NCI-H774 (cell line): ENCODE data around the gene RING1.

Source experiments
- DNase-seq: peaks from one replicate; lab custom pipeline; 2025; lab: John Stamatoyannopoulos, UW

Gene RING1

GRCh38 chr6:33171880-33172687 is 36.2 kb upstream of the RING1 start:
- no peak for DNase-seq

- DNase-seq = no peak
These were observed 35.4 kb upstream of the RING1 start for GRCh38 chr6:33172688-33173534.

GRCh38 chr6:33173535-33174180 is 34.6 kb upstream of the RING1 start:
- no peak for DNase-seq

- DNase-seq = no peak
These were observed 33.5 kb upstream of the RING1 start for GRCh38 chr6:33174784-33175183.

DNA sequence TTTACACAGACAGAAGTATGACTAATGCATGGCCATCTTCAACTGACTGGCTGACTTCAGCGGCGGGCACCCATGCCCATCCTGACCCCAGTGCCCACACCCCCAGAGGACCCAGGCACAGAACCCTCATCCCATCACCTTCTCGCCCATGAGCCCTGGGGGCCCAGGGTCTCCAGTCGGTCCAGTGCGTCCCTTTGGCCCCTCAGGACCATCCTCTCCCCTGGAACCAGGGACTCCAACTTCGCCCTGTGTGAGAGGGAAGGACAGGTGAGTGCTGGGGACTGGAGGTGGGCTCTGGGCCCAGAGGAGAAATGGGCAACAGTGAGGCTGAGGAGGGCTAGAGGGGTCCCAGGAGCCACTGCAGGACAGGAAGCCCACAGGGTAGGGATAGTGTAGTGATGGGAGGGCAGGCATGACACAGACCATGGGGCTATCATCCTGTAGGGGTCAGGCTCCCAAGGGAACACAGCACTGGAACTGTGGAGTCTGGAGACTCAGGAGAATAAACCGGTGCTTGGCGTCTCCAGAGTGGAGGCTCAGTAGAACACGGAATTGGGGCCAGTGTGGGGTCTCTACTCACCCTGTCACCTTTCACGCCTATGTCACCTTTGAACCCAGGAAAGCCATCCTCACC is 32.7 kb upstream of the RING1 start:
- DNase-seq = no peak

- DNase-seq = no peak
These were observed 31.4 kb upstream of the RING1 start for GRCh38 chr6:33176906-33177305.

DNA sequence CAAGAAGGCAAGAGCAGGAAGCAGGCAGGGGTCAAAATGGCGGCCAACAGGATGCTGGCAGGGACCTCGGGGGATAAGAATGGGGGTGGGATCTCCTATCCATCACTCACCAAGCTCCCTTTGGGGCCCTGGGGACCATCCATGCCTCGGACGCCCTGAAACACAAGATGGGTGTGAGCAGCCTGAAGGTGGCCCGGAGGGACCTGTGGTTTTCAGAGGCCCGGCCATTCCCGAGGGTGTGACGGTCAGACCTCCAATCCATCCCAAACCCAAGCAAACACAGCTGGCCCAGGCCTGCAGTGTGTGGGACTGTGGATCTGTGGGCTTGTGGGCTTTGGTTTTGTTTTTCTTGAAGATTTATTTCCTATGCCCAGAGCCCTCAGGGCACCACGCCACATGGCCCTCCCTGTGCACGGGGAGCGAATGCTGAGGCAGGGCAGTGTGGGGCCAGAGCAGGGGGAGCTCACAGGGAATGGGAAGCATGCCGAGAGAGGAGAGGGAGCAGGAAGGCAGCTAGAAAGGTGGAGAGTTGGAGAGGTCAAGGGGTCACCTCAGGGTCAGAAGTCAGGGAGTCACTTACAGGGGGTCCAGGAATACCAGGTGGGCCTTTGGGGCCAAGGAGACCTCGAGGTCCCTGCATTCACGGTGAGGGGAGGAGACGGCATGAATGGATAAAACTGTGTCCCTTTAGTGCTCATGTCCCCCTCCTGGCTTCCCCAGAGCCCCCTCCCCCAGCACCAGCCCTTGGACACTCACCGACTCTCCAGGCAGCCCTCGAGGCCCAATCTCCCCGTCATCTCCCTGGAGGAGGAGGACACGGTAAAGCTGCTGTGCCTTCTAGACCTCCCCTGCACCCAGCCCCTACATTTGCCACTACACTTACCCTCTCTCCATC is 30.5 kb upstream of the RING1 start:
- DNase-seq = no peak

GRCh38 chr6:33178755-33179475 is 29.4 kb upstream of the RING1 start:
- DNase-seq = no peak

- no peak for DNase-seq
These were observed 27.2 kb upstream of the RING1 start for GRCh38 chr6:33181141-33181540.

DNA sequence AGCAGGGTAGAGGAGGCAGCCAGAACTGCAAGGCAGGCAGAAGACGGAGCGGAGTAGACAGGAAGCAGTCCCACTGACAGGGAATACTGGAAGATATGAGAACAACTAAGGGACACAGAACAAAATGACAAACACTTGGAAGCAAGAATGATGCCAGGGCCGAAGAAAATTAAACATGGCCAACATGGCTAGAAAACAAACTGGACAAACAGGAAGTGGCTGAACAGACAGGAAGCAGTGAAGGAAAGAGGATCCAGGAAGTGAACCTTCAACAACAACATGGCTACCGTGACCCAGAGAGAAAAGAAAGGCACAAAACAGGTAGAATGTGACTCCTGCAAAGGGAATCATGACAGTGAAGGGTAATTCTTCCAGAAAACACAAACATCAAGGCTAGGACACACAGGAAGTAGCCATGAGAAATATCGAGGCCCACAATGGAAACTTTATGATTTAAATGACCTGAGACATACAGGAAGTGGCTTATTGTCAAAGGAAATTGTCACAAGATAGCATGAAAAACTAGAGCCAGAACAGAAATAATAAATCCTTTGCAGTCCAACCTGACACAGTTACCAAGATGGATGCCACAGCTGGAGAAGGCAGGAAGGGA is 25.1 kb upstream of the RING1 start:
- no peak for DNase-seq

DNA sequence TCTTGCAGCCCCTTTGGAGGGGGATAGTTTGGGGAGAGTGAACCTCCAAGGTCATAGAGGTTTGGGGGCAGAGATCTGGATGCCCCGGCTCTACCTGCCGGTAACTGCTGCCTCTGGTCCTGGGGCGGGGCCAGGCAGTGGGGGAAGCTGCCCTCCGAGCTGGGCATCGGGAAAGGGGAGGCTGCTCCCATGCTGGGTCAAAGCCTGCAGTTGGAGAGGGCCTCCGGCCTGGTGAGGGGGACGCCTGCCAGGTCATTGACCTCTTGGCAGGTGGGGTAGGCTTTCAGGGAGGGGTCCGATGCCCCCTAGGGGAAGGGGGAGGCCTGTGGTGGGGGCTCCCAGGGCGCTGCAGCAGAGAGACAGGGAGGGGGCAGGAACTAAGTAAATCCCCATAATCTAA is 23.1 kb upstream of the RING1 start:
- no peak for DNase-seq

DNA sequence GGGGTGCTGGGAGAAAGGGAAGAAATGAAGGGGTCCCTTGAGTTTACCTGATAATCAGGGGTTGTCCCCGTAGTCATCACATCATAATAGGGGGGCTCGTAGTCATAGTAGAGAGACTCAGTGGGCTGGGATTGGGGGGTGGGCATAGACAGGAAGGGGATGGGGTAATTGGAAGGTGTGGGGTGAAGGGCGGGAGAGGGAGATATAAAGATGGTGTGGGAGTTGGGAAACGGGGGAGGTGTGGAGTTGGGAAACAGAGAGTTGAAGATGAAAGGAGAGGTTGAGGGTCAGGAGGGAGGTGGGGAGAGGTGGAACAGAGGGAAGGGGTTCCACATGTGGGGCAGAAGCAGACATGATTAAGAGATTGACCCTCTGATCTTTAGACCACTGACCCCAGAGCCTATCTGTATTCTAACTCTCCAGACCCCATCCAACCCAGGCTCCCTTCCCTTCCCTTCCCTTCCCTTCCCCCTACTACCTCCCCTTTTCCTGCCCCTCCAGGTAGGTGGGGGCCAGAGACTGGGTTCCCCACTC is 22.6 kb upstream of the RING1 start:
- DNase-seq = no peak

DNA sequence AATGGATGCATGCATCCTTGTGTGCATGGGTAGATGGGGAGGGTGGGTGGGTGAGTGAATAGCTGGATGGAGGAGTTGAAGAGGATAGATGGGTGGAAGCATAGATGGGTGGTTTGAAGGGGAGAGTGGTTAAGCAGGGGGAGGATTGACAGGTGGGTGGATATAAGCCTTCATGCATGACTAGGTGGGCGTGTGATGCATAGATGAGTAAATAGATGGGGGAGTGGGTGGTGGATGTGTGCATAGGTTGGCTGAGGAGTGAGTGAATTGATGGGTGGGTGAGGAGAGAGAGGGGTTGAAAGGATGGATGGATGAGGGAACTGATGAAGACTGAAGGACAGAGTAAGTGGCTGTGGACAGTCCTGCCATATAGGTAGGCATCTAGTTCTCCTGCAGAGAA is 20.5 kb upstream of the RING1 start:
- DNase-seq = no peak

DNA sequence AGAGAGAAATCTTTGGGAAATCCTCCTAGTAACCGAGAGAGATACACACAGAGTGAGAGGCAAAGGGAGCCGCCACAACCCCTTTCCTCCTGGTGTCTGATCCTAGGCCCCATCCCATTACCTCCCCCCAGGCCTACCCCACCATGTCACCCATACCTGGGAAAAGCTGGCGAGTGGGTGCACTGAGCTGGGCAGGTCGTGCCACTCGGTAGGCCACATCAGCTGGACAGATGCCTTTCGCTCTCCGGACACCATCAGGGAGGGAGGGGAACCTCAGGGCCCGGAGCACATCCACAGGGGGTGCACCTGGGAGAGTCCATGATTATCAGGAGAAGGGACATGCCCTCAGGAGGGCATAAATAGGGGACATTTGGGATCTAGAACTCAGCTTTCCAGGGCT is 19.1 kb upstream of the RING1 start:
- DNase-seq = no peak

DNA sequence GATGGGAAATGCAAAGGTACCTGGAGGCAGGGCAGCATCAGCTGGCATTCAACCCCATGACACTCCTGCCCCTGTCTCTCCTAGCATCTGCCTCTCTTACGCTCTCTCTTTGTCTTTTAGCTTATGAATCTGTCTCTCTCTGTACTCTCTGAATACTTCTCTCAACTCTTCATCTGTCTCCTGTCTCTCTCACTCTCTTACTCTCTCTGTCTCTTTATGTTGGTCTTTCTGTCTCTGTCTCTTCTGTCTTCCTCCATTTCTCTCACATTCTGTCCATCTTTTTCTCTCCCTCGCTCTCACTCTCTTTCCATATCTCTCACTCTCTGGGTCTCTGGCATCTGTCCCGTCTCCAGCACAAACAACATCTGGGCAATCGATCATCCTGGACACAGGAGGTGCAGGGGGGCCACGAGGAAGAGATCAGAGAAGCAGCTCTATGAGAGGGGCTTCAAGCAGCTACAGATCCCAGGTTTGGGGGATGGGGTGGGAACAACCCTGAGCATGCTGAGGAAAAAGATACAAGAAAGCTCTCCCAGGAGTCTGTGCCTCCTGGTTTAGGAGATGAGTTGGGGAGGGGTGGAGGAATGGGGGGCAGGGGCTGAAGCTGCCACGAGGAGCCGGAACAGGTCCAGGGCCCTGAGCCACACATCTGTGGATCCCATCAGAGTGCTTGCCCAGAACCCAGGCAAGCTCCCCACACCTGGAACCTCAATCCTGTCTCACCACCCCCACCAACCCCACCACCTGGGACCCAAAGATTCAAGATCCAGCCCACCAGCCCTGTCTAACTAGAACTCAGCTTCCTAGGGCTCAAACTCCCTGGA is 18.5 kb upstream of the RING1 start:
- DNase-seq = no peak

DNA sequence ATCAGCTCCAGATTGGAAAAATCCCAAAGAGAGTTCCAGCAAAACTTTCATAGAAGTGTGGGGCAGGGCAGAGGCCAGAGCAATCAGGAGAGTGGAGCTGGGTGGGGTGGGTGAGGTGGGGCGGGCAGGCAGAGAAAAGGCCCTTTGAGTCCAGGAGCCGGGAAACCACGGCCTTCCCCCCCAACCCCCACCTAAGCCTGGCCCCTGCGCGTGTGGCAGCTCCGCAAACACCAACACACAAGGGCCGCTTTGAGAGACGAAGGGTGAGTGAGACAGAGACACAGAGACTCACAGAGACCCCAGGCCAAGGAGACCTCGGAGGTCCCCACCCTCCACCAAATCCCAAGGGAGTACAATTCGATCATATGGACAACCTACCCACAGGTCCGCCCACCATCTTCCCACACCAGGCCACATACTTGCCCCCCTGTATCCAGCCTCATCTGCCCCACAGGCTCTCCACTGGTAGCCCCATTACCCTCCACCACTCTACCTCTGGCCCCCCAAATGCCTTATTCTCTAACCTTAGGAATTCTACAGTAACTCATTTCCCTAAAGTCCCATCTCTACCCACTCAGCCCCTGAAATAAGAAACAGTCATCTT is 17.7 kb upstream of the RING1 start:
- DNase-seq = no peak

- DNase-seq = no peak
These were observed 16.8 kb upstream of the RING1 start for GRCh38 chr6:33191383-33192104.

GRCh38 chr6:33192105-33192646 is 16.1 kb upstream of the RING1 start, which contains the start of gene COL11A2:
Gene COL11A2, minus strand, starts transcription at chr6:33192467. Its CDS starts 227 bp downstream, at chr6:33192240.
- no peak for DNase-seq
